Upper lobe of left lung (tissue), 4 donors: Measurements from ENCODE around the gene MIGA2.

ENCODE experiments used
- CTCF ChIP-seq, 6 experiments: fragments of 450-650 bp in 4 of 6; fragments of 200-600 bp in 2 of 6; sonication (generic) in 2 of 6; IDR thresholded peaks; one replicate each; pipeline ENCODE4 v1.5.1; 2016 to 2019; ENCODE audit warnings: antibody characterized with exemption in 6 of 6
- POLR2AphosphoS5 ChIP-seq, 2 donors: sonication (generic); formaldehyde crosslinking; IDR thresholded peaks; one replicate each; pipeline ENCODE4 v1.5.1; 2017; ENCODE audit warnings: antibody characterized with exemption in 2 of 2

GRCh38 chr9:129102791-129103594 is 66.6 kb downstream of the MIGA2 start:
- TF ChIP-seq CTCF (IDR thresholded peaks at IDR 0.05) (peak in 5 of 6 experiments; percentile 22 to 42 (median 30)), POLR2AphosphoS5 (IDR thresholded peaks at IDR 0.05) (no peak)
